ENCODE measurements around the gene VGLL4. TPM values are rescaled to one million over a fixed set of nuclear protein-coding genes. Genes with fewer than 3 reads are reported as not detected.

The VGLL4 gene
- total and polyA plus RNA-seq, 2 donors (not counting 1 experiment from before 2014, with no cell fraction given): 25.8 to 29.0 TPM

DNA sequence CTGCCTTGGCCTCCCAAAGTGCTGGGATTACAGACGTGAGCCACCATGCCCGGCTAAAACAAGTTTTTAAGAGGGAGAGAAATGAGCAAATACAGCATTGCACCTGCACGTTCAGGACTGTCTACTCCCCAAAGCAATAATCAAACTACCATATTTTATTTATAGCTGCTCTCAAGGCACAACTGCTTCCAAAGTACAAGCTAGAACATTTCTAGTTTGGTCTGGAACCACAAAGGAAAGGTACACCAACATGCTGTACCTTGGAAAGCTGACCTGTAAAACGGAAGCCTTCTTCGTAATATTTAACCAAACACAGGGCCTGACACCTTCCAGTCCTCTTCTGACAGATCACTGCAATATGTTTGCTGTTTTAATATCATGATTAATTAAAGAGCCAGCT, 14.5 kb upstream of the VGLL4 start:
- no peaks in the 10 kb centered on the region for H3K9me3 ChIP-seq (ENCODE audit: control extremely low read depth in 1 of 3, control insufficient read depth in 2 of 3, insufficient read depth in 1 of 3, low read length in 2 of 3)
- H4K20me1 ChIP-seq (ENCODE audit: control insufficient read depth, insufficient read depth, low read length, poor library complexity, severe bottlenecking): peaks cover 12% of the 10 kb centered on the region
- H3K27ac Mint-ChIP-seq: no peak overlapping the region
- H3K9ac ChIP-seq (ENCODE audit: low read length): no peak overlapping the region
- no peak for ATAC-seq (ENCODE audit: low read depth)
- intact Hi-C loops (cut with micrococcal nuclease): no loop called here
- 100% methylated on average over 1 of the region's 5 CpGs for WGBS (ENCODE audit: insufficient coverage)
- no peak overlapping the region for H3K27ac ChIP-seq (ENCODE audit: low read length in 2 of 2)
- H3K4me1 ChIP-seq (ENCODE audit: control insufficient read depth in 2 of 2, insufficient read depth in 2 of 2, low read length in 2 of 2): peaks cover 3 to 8% of the 10 kb centered on the region in 2 donors
- ChIA-PET CTCF (interaction anchor here (1.1 to 2.4 kb wide), 4 partner anchors 9 to 822 kb away, joined by 3 to 10 read pairs (median 4); no protein-coding TSS in a partner anchor), POLR2A (no interaction called here)
- no peak overlapping the region for H3K4me2 ChIP-seq (replicated peaks; ENCODE audit: low read depth, low read length, poor library complexity, severe bottlenecking)
- no peak overlapping the region for H3K4me3 Mint-ChIP-seq
- TF ChIP-seq, protein P1, sequence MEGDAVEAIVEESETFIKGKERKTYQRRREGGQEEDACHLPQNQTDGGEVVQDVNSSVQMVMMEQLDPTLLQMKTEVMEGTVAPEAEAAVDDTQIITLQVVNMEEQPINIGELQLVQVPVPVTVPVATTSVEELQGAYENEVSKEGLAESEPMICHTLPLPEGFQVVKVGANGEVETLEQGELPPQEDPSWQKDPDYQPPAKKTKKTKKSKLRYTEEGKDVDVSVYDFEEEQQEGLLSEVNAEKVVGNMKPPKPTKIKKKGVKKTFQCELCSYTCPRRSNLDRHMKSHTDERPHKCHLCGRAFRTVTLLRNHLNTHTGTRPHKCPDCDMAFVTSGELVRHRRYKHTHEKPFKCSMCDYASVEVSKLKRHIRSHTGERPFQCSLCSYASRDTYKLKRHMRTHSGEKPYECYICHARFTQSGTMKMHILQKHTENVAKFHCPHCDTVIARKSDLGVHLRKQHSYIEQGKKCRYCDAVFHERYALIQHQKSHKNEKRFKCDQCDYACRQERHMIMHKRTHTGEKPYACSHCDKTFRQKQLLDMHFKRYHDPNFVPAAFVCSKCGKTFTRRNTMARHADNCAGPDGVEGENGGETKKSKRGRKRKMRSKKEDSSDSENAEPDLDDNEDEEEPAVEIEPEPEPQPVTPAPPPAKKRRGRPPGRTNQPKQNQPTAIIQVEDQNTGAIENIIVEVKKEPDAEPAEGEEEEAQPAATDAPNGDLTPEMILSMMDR (IDR thresholded peaks at IDR 0.05): no peak
- no peak for TF ChIP-seq EZH2 (IDR thresholded peaks at IDR 0.05; ENCODE audit: borderline replicate concordance, insufficient read depth, low read depth, low read length, poor library complexity, severe bottlenecking)
- peaks cover 11% of the 10 kb centered on the region for H3K4me1 Mint-ChIP-seq
- H3K27me3 ChIP-seq (replicated peaks in 1 of 4; ENCODE audit: control extremely low read depth in 1 of 4, control insufficient read depth in 3 of 4, insufficient read depth in 4 of 4, low read length in 3 of 4): no peaks in the 10 kb centered on the region
- no peaks in the 10 kb centered on the region for H3K79me2 ChIP-seq (ENCODE audit: control insufficient read depth, insufficient read depth, low read length)
- no peak overlapping the region for H3K4me3 ChIP-seq (ENCODE audit: control extremely low read depth in 1 of 5, extremely low read depth in 1 of 5, insufficient read depth in 1 of 5, low read depth in 2 of 5, low read length in 4 of 5)
- H2AFZ ChIP-seq (ENCODE audit: insufficient read depth, low read depth, low read length, poor library complexity, severe bottlenecking): no peak overlapping the region
- no peak for DNase-seq
- H3K9me3 Mint-ChIP-seq (ENCODE audit: insufficient read depth): no peaks in the 10 kb centered on the region
- H3K36me3 ChIP-seq (replicated peaks in 1 of 2; ENCODE audit: control extremely low read depth in 1 of 2, control insufficient read depth in 1 of 2, extremely low read depth in 1 of 2, insufficient read depth in 2 of 2, low read length in 1 of 2): no peaks in the 10 kb centered on the region
- no peaks in the 10 kb centered on the region for H3K27me3 Mint-ChIP-seq

DNA sequence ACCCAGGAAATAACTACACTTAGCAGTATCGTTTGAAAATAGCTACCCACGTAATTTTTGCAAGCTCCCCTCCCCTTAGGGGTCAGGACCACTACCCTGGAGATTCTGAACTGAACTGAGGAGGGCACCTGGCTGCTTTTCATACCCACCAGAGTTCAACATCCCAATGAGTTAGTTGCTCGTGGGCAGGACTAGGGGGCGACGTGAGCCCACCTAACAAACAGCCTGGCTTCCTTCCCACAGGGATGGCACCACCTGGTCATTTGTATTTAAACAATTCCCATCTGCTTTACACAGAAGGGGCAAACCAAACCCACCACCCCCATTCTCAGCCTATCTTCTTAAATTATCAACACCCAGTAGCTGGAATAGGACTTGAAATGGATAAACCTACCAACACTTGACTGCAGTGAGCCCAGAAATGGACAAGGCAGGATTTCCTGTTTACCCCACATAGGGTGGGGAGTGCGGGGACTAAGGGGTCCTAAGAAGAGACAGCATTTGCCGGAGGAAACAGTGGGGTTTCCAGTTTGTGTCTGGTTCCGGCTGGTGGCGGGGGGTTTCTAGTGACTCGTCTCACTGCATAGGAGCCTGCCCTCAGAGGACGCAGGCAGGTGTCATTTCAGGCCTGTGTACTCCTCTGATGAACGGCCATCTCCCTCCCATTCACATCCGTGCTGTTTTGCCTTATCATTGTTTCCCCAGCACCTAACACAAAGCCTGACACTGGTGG, 11.6 kb upstream of the VGLL4 start:
- Histone ChIP-seq H2AFZ (ENCODE audit: insufficient read depth, low read depth, low read length, poor library complexity, severe bottlenecking) (peak overlapping the region; percentile 20), H3K79me2 (ENCODE audit: control insufficient read depth, insufficient read depth, low read length) (no peaks in the 10 kb centered on the region), H3K27ac (ENCODE audit: low read length in 2 of 2) (no peak overlapping the region), H3K4me3 (ENCODE audit: control extremely low read depth in 1 of 5, extremely low read depth in 1 of 5, insufficient read depth in 1 of 5, low read depth in 2 of 5, low read length in 4 of 5) (no peak overlapping the region), H3K36me3 (replicated peaks in 1 of 2; ENCODE audit: control extremely low read depth in 1 of 2, control insufficient read depth in 1 of 2, extremely low read depth in 1 of 2, insufficient read depth in 2 of 2, low read length in 1 of 2) (no peaks in the 10 kb centered on the region), H3K9ac (ENCODE audit: low read length) (no peak overlapping the region), H3K9me3 (ENCODE audit: control extremely low read depth in 1 of 3, control insufficient read depth in 2 of 3, insufficient read depth in 1 of 3, low read length in 2 of 3) (no peaks in the 10 kb centered on the region), H4K20me1 (ENCODE audit: control insufficient read depth, insufficient read depth, low read length, poor library complexity, severe bottlenecking) (peaks cover 12% of the 10 kb centered on the region), H3K4me2 (replicated peaks; ENCODE audit: low read depth, low read length, poor library complexity, severe bottlenecking) (peak overlapping the region; percentile 13), H3K4me1 (ENCODE audit: control insufficient read depth in 2 of 2, insufficient read depth in 2 of 2, low read length in 2 of 2) (peaks cover 3 to 8% of the 10 kb centered on the region in 2 donors), H3K27me3 (replicated peaks in 1 of 4; ENCODE audit: control extremely low read depth in 1 of 4, control insufficient read depth in 3 of 4, insufficient read depth in 4 of 4, low read length in 3 of 4) (no peaks in the 10 kb centered on the region)
- no peak for ATAC-seq (ENCODE audit: low read depth)
- TF ChIP-seq, protein P1 (IDR thresholded peaks at IDR 0.05): no peak
- no peak for TF ChIP-seq EZH2 (IDR thresholded peaks at IDR 0.05; ENCODE audit: borderline replicate concordance, insufficient read depth, low read depth, low read length, poor library complexity, severe bottlenecking)
- no peaks in the 10 kb centered on the region for H3K9me3 Mint-ChIP-seq (ENCODE audit: insufficient read depth)
- intact Hi-C loops (cut with micrococcal nuclease): no loop called here
- 6% methylated on average over 9 of the region's 13 CpGs for WGBS (ENCODE audit: insufficient coverage)
- H3K4me3 Mint-ChIP-seq: no peak overlapping the region
- CTCF ChIA-PET: interaction anchor here (0.6 to 2.2 kb wide), 4 partner anchors 110 to 278 kb away, joined by 3 to 10 read pairs (median 4); no protein-coding TSS in a partner anchor
- H3K27ac Mint-ChIP-seq: peak overlapping the region; percentile 16
- no peaks in the 10 kb centered on the region for H3K27me3 Mint-ChIP-seq
- H3K4me1 Mint-ChIP-seq: peaks cover 11% of the 10 kb centered on the region
- POLR2A ChIA-PET: no interaction called here
- DNase-seq: peak; percentile 16

Data from B cell (primary cell).